ENCODE measurements around the gene ETS1. TPM values are rescaled to one million over a fixed set of nuclear protein-coding genes. Genes with fewer than 3 reads are reported as not detected.

Gene ETS1
- total RNA-seq, 1 donor = 35.5 TPM

DNA sequence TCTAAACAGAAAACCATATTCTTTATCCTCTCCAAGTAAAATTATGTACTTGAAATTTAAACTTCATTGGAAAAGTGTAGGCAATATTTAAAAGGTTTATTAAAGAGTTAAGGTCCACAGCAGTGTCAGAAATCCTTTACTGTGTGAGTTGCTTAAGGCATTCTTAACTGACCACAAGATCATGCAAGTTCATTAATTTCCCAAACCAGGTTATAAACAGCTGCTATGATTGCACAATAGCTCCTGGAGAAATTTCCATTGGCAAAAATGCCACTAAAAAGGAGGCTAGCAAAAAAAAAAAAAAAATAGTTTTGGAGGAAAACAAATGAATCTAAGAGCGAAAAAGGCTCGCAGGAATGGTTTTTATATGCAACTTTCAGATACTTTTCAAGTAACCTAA lies 106.2 kb downstream of the ETS1 start:
- DNase-seq (ENCODE audit: low read depth) = peak; percentile 95
- no peak overlapping the region for H3K4me3 ChIP-seq (ENCODE audit: low read depth, low read length)

DNA sequence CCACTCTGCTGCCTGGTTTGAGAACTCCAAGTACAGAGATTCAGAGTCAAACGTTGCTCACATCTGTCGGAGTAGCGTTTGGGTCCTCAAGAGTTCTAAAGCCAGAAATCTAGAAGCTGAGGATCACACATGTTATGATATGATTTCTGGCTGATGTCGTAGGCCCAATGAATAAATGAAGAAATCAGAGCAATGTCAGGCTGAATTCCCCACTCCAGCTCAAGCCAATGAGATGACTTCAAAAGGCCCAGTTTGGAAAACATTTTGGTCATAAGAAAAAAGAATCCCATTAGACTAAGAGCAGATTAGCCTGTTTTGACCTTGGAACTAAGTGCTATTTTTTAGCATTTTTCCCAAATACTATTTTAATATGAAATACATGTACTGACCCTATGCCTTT lies 106.7 kb downstream of the ETS1 start:
- no peak for TF ChIP-seq CTCF (IDR thresholded peaks at IDR 0.05; ENCODE audit: insufficient read depth, low read length)
- DNase-seq (ENCODE audit: low read depth) = no peak
- H3K4me3 ChIP-seq (ENCODE audit: low read depth, low read length) = no peak overlapping the region

More for the DNA sequence above, 106.2 kb downstream of the ETS1 start:
- no peak for TF ChIP-seq CTCF (IDR thresholded peaks at IDR 0.05; ENCODE audit: insufficient read depth, low read length)

DNA sequence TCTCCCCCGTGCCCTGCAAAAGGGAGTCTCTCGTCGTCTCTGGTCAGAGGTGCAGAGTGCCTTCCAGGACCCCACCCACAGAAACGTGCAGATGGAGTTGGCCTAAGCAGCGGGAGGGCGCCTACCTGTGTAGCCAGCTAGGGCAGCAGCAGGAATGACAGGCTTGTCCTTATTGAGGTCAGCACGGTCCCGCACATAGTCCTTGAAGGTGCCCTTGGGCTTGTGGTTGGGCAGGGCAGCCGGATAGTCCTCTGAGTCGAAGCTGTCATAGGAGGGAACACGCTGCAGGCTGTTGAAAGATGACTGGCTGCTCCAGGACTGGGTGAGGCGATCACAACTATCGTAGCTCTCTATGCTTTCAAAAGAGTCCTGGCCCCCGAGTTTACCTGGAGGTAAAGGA lies 107.3 kb downstream of the ETS1 start:
- no peak for DNase-seq (ENCODE audit: low read depth)
- no peak for TF ChIP-seq CTCF (IDR thresholded peaks at IDR 0.05; ENCODE audit: insufficient read depth, low read length)
- H3K4me3 ChIP-seq (ENCODE audit: low read depth, low read length) = no peak overlapping the region

GRCh38 chr11:128479144-128479543 lies 108.2 kb downstream of the ETS1 start:
- DNase-seq (ENCODE audit: low read depth) = no peak
- no peak overlapping the region for H3K4me3 ChIP-seq (ENCODE audit: low read depth, low read length)
- TF ChIP-seq CTCF (IDR thresholded peaks at IDR 0.05; ENCODE audit: insufficient read depth, low read length) = no peak

DNA sequence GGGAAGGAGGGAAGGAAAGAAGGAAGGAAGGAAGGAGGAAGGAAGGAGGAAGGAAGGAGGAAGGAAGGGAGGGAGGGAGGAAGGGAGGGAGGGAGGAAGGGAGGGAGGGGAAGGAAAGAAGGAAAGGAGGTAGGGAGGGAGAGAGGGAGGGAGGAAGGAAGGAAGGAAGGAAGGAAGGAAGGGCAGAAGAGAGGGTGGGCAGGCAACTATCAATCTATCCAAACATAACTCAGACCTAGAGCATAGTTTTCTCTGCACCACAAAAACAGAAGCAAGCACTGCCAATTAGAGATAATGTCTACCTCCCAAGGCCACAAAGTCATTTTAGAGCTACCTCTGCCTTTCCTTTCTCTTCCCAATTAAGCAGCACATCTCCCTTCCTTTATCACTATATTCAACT lies 109.1 kb downstream of the ETS1 start:
- no peak for DNase-seq (ENCODE audit: low read depth)
- no peak for TF ChIP-seq CTCF (IDR thresholded peaks at IDR 0.05; ENCODE audit: insufficient read depth, low read length)
- no peak overlapping the region for H3K4me3 ChIP-seq (ENCODE audit: low read depth, low read length)

DNA sequence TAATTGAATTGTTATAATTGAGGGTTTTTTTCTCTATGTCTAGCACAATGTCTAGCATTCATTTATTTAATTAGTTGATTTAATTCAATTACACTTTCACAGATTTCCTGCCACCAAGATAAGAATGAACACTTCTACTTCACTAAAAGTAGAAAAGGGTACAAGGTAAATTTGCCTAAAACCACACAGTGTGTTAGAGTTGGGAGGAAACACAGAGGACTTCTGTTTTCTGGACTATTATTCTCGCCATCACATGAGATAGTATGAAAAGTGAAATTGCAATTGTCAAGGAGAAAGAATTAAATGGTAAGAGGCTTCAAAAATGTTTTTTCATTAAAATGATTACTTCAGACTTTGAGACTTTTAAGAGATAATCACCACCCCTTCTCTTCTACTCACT lies 109.5 kb downstream of the ETS1 start:
- no peak overlapping the region for H3K4me3 ChIP-seq (ENCODE audit: low read depth, low read length)
- no peak for TF ChIP-seq CTCF (IDR thresholded peaks at IDR 0.05; ENCODE audit: insufficient read depth, low read length)
- no peak for DNase-seq (ENCODE audit: low read depth)

DNA sequence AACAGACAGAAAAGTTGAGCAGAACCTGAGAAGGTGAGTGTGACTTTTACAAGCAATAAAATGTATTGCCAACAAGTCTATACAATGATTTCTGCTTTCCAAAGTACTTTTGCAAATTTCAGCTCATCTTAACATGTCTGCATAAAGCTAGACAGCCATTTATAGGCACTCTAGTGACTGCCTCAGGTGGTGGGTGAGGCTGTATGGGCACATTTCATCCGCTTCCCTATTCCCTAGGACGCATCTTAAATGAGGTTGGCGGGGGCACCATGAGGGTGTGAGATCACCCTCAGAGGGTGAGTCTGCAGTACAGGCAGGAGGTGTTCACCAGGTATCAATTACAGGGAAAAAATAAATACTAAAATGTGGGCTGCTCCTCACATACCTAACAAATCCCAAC lies 110.1 kb downstream of the ETS1 start:
- no peak overlapping the region for H3K4me3 ChIP-seq (ENCODE audit: low read depth, low read length)
- no peak for TF ChIP-seq CTCF (IDR thresholded peaks at IDR 0.05; ENCODE audit: insufficient read depth, low read length)
- no peak for DNase-seq (ENCODE audit: low read depth)

Measured in fibroblast of the aortic adventitia (primary cell).